HCT116 (cell line): ENCODE results near the gene C3orf52. TPM values are rescaled to one million over a fixed set of nuclear protein-coding genes. Genes with fewer than 3 reads are reported as not detected.

Experiments used
- ATAC-seq: fragments of 200-7000 bp; cut with Tn5 transposase; 2 replicates; pipeline ENCODE4 v1.9.1; 2020; ENCODE audit warnings: mild to moderate bottlenecking, moderate library complexity
- BruUV-seq: library from RNA; stranded (reverse); fragments of 400-500 nt; replicated peaks from 2 replicates; lab custom pipeline; 2021; lab: Mats Ljungman, UMichigan
- CTCF ChIA-PET: fragments of 300-600 bp; sonication (Branson Sonifier 250); formaldehyde crosslinking; loops from one replicate; lab custom pipeline; 2021; ENCODE audit warnings: antibody characterized with exemption; lab: Charles Lee
- POLR2A ChIA-PET: fragments of 300-600, 350-600 bp; sonication (Branson Sonifier 250); formaldehyde crosslinking; loops from one replicate; lab custom pipeline; 2021; ENCODE audit warnings: antibody characterized with exemption; lab: Charles Lee
- RAD21 ChIA-PET, 2 experiments: fragments of 300-600 bp; sonication (Branson Sonifier 250); formaldehyde crosslinking; loops; one replicate each; lab custom pipeline; 2023; ENCODE audit warnings: low total read pairs in 2 of 2; ENCODE audit not compliant: uncharacterized antibody in 2 of 2, unreplicated experiment in 2 of 2, low non-redundant PET in 1 of 2; lab: Charles Lee
- DNase-seq: peaks from one replicate; pipeline ENCODE4 v3.0.0-alpha.2; 2010; ENCODE audit warnings: low read depth, low spot score
- H2AFZ ChIP-seq: fragments of 200-600 bp; shearing (Covaris generic), sonication (generic); 2 replicates; pipeline ENCODE4 v1.6.1; 2017; ENCODE audit warnings: low read depth, mixed run types, mixed read lengths, antibody characterized with exemption, low read length; ENCODE audit not compliant: poor library complexity, severe bottlenecking
- H3K27ac ChIP-seq: 2 replicates; pipeline ENCODE4 v1.5.1; 2012; ENCODE audit warnings: low read depth, low read length
- H3K27me3 ChIP-seq: fragments of 200-600 bp; sonication (generic); 2 replicates; pipeline ENCODE4 v1.6.1; 2016; ENCODE audit warnings: mixed run types, low read length, mixed read lengths; ENCODE audit not compliant: insufficient read depth
- H3K36me3 ChIP-seq, 2 experiments: fragments of 200-500 bp in 1 of 2; fragments of 200-600 bp in 1 of 2; sonication (Bioruptor generic) in 1 of 2; sonication (generic) in 1 of 2; 2 replicates each; pipeline versions ENCODE4 v1.5.1 to v1.6.1; 2014 to 2016; ENCODE audit warnings: low read length in 2 of 2, inconsistent platforms in 1 of 2, mixed read lengths in 1 of 2, mixed run types in 1 of 2; ENCODE audit not compliant: insufficient read depth in 2 of 2, control insufficient read depth in 1 of 2
- H3K4me1 ChIP-seq, 2 experiments: fragments of 200-600 bp in 1 of 2; sonication (generic) in 1 of 2; 2 replicates each; pipeline versions ENCODE4 v1.5.1 to v1.6.1; 2012 to 2017; ENCODE audit warnings: low read length in 2 of 2, inconsistent platforms in 1 of 2, mild to moderate bottlenecking in 1 of 2, mixed read lengths in 1 of 2, mixed run types in 1 of 2, moderate library complexity in 1 of 2; ENCODE audit not compliant: insufficient read depth in 2 of 2, control insufficient read depth in 1 of 2
- H3K4me2 ChIP-seq: fragments of 200-600 bp; sonication (generic); 2 replicates; pipeline ENCODE4 v1.6.1; 2017; ENCODE audit warnings: mixed run types, low read length, mixed read lengths
- H3K4me3 ChIP-seq, 2 experiments: fragments of 200-600 bp in 1 of 2; sonication (generic) in 1 of 2; replicated peaks in 1 of 2; 2 replicates each; pipeline ENCODE4 v1.5.1; 2011 to 2016; ENCODE audit warnings: low read length in 2 of 2, control low read depth in 1 of 2, low read depth in 1 of 2, mild to moderate bottlenecking in 1 of 2, mixed read lengths in 1 of 2, mixed run types in 1 of 2
- H3K79me2 ChIP-seq: fragments of 200-600 bp; sonication (generic); 2 replicates; pipeline ENCODE4 v1.6.1; 2017; ENCODE audit warnings: mild to moderate bottlenecking, mixed run types, low read length, moderate library complexity, mixed read lengths; ENCODE audit not compliant: insufficient read depth
- H3K9ac ChIP-seq: fragments of 200-600 bp; sonication (generic); 2 replicates; pipeline ENCODE4 v1.6.1; 2016; ENCODE audit warnings: low read length, mixed read lengths
- H3K9me2 ChIP-seq: fragments of 200-600 bp; sonication (generic), shearing (Covaris generic); 2 replicates; pipeline ENCODE4 v1.6.1; 2017; ENCODE audit warnings: mixed run types, mild to moderate bottlenecking, moderate library complexity; ENCODE audit not compliant: insufficient read depth
- H3K9me3 ChIP-seq, 2 experiments: fragments of 200-500 bp in 1 of 2; fragments of 200-600 bp in 1 of 2; sonication (Bioruptor generic) in 1 of 2; sonication (generic) in 1 of 2; 2 replicates each; pipeline ENCODE4 v1.6.1; 2014 to 2017; ENCODE audit warnings: low read length in 2 of 2, mixed read lengths in 2 of 2, inconsistent platforms in 1 of 2, low read depth in 1 of 2, mild to moderate bottlenecking in 1 of 2, mixed run types in 1 of 2, moderate library complexity in 1 of 2; ENCODE audit not compliant: control insufficient read depth in 1 of 2, insufficient read depth in 1 of 2
- H4K20me1 ChIP-seq: fragments of 200-600 bp; sonication (generic), shearing (Covaris generic); 2 replicates; pipeline ENCODE4 v1.6.1; 2017; ENCODE audit warnings: mixed run types, mild to moderate bottlenecking, moderate library complexity; ENCODE audit not compliant: insufficient read depth
- CTCF ChIP-seq, 3 experiments: fragments of 200-600 bp in 1 of 3; sonication (generic) in 1 of 3; IDR thresholded peaks in 2 of 3; conservative IDR thresholded peaks in 1 of 3; 2 replicates each; pipeline ENCODE4 v1.5.1; 2012 to 2017; ENCODE audit warnings: low read depth in 2 of 3, low read length in 2 of 3, antibody characterized with exemption in 1 of 3, borderline replicate concordance in 1 of 3, control low read depth in 1 of 3, mild to moderate bottlenecking in 1 of 3, mixed read lengths in 1 of 3, mixed run types in 1 of 3, moderate library complexity in 1 of 3; ENCODE audit not compliant: insufficient read depth in 1 of 3
- ELF1 ChIP-seq: IDR thresholded peaks from 2 replicates; pipeline ENCODE4 v1.6.1; 2012; ENCODE audit warnings: low read depth, borderline replicate concordance
- POLR2AphosphoS5 ChIP-seq: IDR thresholded peaks from 2 replicates; pipeline ENCODE4 v1.6.1; 2011; ENCODE audit warnings: mild to moderate bottlenecking, low read depth, low read length, moderate library complexity
- SRF ChIP-seq: IDR thresholded peaks from 2 replicates; pipeline ENCODE4 v1.6.1; 2012; ENCODE audit warnings: low read depth
- TCF7L2 ChIP-seq: IDR thresholded peaks from 2 replicates; pipeline ENCODE4 v1.7.0; 2011; ENCODE audit warnings: borderline replicate concordance, inconsistent platforms; ENCODE audit not compliant: insufficient read depth, insufficient read length; ENCODE audit errors: extremely low read depth
- ZBTB33 ChIP-seq: IDR thresholded peaks from 2 replicates; pipeline ENCODE4 v1.6.1; 2011; ENCODE audit warnings: mild to moderate bottlenecking, low read length, moderate library complexity; ENCODE audit not compliant: insufficient replicate concordance; ENCODE audit errors: extremely low read depth
- ZNF274 ChIP-seq: fragments of 200-500 bp; sonication (Bioruptor generic); IDR thresholded peaks from 2 replicates; pipeline ENCODE4 v1.6.1; 2014; ENCODE audit warnings: mild to moderate bottlenecking, low read depth, low read length, inconsistent platforms
- intact Hi-C: fragments of 100-400 bp; cut with micrococcal nuclease; formaldehyde crosslinking; loops from 2 replicates; pipeline ENCODE4 v1.10.0; 2022
- total RNA-seq: library from RNA; stranded (reverse); gene quantifications from one replicate; pipeline ENCODE4 v1.2.1, GENCODE V29; 2021; ENCODE audit not compliant: unreplicated experiment

C3orf52 gene
- total RNA-seq, 1 experiment from 2014 or later, result 14.3 TPM

- ATAC-seq, result no peak
- H3K4me3 ChIP-seq, result no peak overlapping the region
- no peak overlapping the region for H3K9ac ChIP-seq
- TF ChIP-seq SRF, result no peak
- no peak for TF ChIP-seq TCF7L2
- TF ChIP-seq CTCF (IDR thresholded peaks at IDR 0.05 in 2 of 3, conservative IDR thresholded peaks at IDR 0.05 in 1 of 3; ENCODE audit: borderline replicate concordance in 1 of 3, insufficient read depth in 1 of 3, low read depth in 2 of 3, low read length in 2 of 3), result no peak
- no peak for TF ChIP-seq POLR2AphosphoS5
- TF ChIP-seq ZNF274, result no peak
- no peak for TF ChIP-seq ZBTB33
- no peak for TF ChIP-seq ELF1
- H3K9me3 ChIP-seq, result no peaks in the 10 kb centered on the region
- no peaks in the 10 kb centered on the region for H3K9me2 ChIP-seq
- peaks cover 11 to 14% of the 10 kb centered on the region in 2 experiments; a peak in 2 of 4 replicates for H3K36me3 ChIP-seq
- no peaks in the 10 kb centered on the region for H3K79me2 ChIP-seq
- ChIA-PET RAD21 (no interaction called here), POLR2A (no interaction called here), CTCF (interaction anchor here (1.1 kb wide), 1 partner anchor 10 kb away, joined by 6 read pairs; no protein-coding TSS in a partner anchor)
- H3K4me1 ChIP-seq, result no peaks in the 10 kb centered on the region
- intact Hi-C loops, result no loop called here
- H4K20me1 ChIP-seq, result no peaks in the 10 kb centered on the region
- no peak for DNase-seq
- H3K27ac ChIP-seq, result no peak overlapping the region
- no peak overlapping the region for H3K4me2 ChIP-seq
- H2AFZ ChIP-seq, result no peak overlapping the region
- no TSS peak for BruUV-seq
- H3K27me3 ChIP-seq, result no peaks in the 10 kb centered on the region
These were observed 35.7 kb downstream of the C3orf52 start for GRCh38 chr3:112121577-112122547.
